Mesenchymal stem cell (in vitro differentiated cells and primary cell): Measurements from ENCODE around the gene SLCO2B1.

Source experiments
- DNase-seq: peaks from one replicate; pipeline ENCODE4 v3.0.0-alpha.2; 2013
- H2AFZ ChIP-seq: one replicate; pipeline ENCODE4 v1.6.1; 2013; ENCODE audit warnings: low read depth, mild to moderate bottlenecking, control low read depth, inconsistent platforms, low read length, moderate library complexity
- H2AK5ac ChIP-seq: 2 replicates; pipeline ENCODE4 v1.6.1; 2013; ENCODE audit warnings: low read length, moderate library complexity, mild to moderate bottlenecking, inconsistent platforms; ENCODE audit not compliant: severe bottlenecking
- H2BK120ac ChIP-seq: one replicate; pipeline ENCODE4 v1.6.1; 2013; ENCODE audit warnings: low read depth, mild to moderate bottlenecking, inconsistent platforms, low read length, moderate library complexity
- H2BK12ac ChIP-seq, 2 experiments: one replicate each; pipeline ENCODE4 v1.6.1; 2013; ENCODE audit warnings: inconsistent platforms in 2 of 2, low read length in 2 of 2, mild to moderate bottlenecking in 2 of 2, moderate library complexity in 2 of 2, control low read depth in 1 of 2
- H2BK15ac ChIP-seq: one replicate; pipeline ENCODE4 v1.6.1; 2013; ENCODE audit warnings: mild to moderate bottlenecking, low read depth, inconsistent platforms; ENCODE audit not compliant: poor library complexity, severe bottlenecking
- H2BK5ac ChIP-seq: 2 replicates; pipeline ENCODE4 v1.6.1; 2013; ENCODE audit warnings: low read depth, mild to moderate bottlenecking, low read length, control low read depth, inconsistent platforms; ENCODE audit not compliant: poor library complexity, severe bottlenecking
- H3K14ac ChIP-seq, 2 experiments: one replicate each; pipeline ENCODE4 v1.6.1; 2013; ENCODE audit warnings: inconsistent platforms in 2 of 2, low read length in 2 of 2, control low read depth in 1 of 2, mild to moderate bottlenecking in 1 of 2, moderate library complexity in 1 of 2
- H3K18ac ChIP-seq, 2 experiments: one replicate each; pipeline ENCODE4 v1.6.1; 2013; ENCODE audit warnings: inconsistent platforms in 2 of 2, low read length in 2 of 2, control low read depth in 1 of 2, low read depth in 1 of 2, mild to moderate bottlenecking in 1 of 2
- H3K23ac ChIP-seq, 2 experiments: one replicate each; pipeline ENCODE4 v1.6.1; 2013; ENCODE audit warnings: inconsistent platforms in 2 of 2, low read length in 2 of 2, mild to moderate bottlenecking in 2 of 2, moderate library complexity in 2 of 2, control low read depth in 1 of 2
- H3K27ac ChIP-seq: 2 replicates; pipeline ENCODE4 v1.5.1; 2013; ENCODE audit warnings: mild to moderate bottlenecking, moderate library complexity, low read length, control low read depth, inconsistent platforms; ENCODE audit not compliant: poor library complexity, severe bottlenecking
- H3K27me3 ChIP-seq, 2 experiments: 2 replicates each; pipeline versions ENCODE4 v1.6.1 to v1.7.0; 2013; ENCODE audit warnings: low read length in 2 of 2, mild to moderate bottlenecking in 2 of 2, moderate library complexity in 2 of 2, control low read depth in 1 of 2, inconsistent platforms in 1 of 2; ENCODE audit not compliant: control insufficient read depth in 1 of 2, insufficient read depth in 1 of 2
- H3K36me3 ChIP-seq, 2 experiments: 2 replicates each; pipeline versions ENCODE4 v1.6.1 to v1.7.0; 2013; ENCODE audit warnings: low read length in 2 of 2, control low read depth in 1 of 2, inconsistent platforms in 1 of 2, low read depth in 1 of 2, mild to moderate bottlenecking in 1 of 2; ENCODE audit not compliant: insufficient read depth in 2 of 2, control insufficient read depth in 1 of 2
- H3K4ac ChIP-seq, 2 experiments: one replicate each; pipeline ENCODE4 v1.6.1; 2013; ENCODE audit warnings: inconsistent platforms in 2 of 2, low read length in 2 of 2, mild to moderate bottlenecking in 2 of 2, moderate library complexity in 2 of 2, control low read depth in 1 of 2, low read depth in 1 of 2
- H3K4me1 ChIP-seq: 2 replicates; pipeline ENCODE4 v1.6.1; 2013; ENCODE audit warnings: low read depth, low read length, control low read depth; ENCODE audit not compliant: control insufficient read depth, insufficient read depth
- H3K4me2 ChIP-seq: 2 replicates; pipeline ENCODE4 v1.6.1; 2013; ENCODE audit warnings: low read length, mild to moderate bottlenecking, inconsistent platforms; ENCODE audit not compliant: poor library complexity, severe bottlenecking
- H3K4me3 ChIP-seq, 2 experiments: 2 replicates each; pipeline versions ENCODE4 v1.5.1 to v1.7.0; 2013; ENCODE audit warnings: low read length in 2 of 2, mild to moderate bottlenecking in 2 of 2, control low read depth in 1 of 2, low read depth in 1 of 2; ENCODE audit not compliant: insufficient read depth in 1 of 2
- H3K79me1 ChIP-seq: replicated peaks from 2 replicates; pipeline ENCODE4 v1.6.1; 2013; ENCODE audit warnings: mild to moderate bottlenecking, control low read depth, low read length, inconsistent platforms; ENCODE audit not compliant: poor library complexity, severe bottlenecking
- H3K9ac ChIP-seq: 2 replicates; pipeline ENCODE4 v1.7.0; 2013; ENCODE audit warnings: mild to moderate bottlenecking, low read length, moderate library complexity
- H3K9me3 ChIP-seq: 2 replicates; pipeline ENCODE4 v1.7.0; 2013; ENCODE audit warnings: mild to moderate bottlenecking, low read length; ENCODE audit not compliant: control insufficient read depth
- H4K8ac ChIP-seq: one replicate; pipeline ENCODE4 v1.6.1; 2013; ENCODE audit warnings: inconsistent platforms, mild to moderate bottlenecking, low read length, moderate library complexity
- H4K91ac ChIP-seq: one replicate; pipeline ENCODE4 v1.6.1; 2013; ENCODE audit warnings: mild to moderate bottlenecking, low read length, inconsistent platforms
- WGBS: methylation state at CpG from one replicate; pipeline ENCODE4 v1.1.7; 2013; ENCODE audit warnings: mixed read lengths; 5-methylcytosine and 5-hydroxymethylcytosine counted together

The SLCO2B1 gene

GRCh38 chr11:75151346-75152047 is 590 bp downstream of the SLCO2B1 start:
- Histone ChIP-seq H2BK5ac (no peak overlapping the region), H4K91ac (no peak overlapping the region), H3K9me3 (no peaks in the 10 kb centered on the region), H2AFZ (no peak overlapping the region), H3K27ac (no peak overlapping the region), H3K4me1 (peaks cover 10% of the 10 kb centered on the region), H4K8ac (no peak overlapping the region), H2BK15ac (peak overlapping the region; percentile 54), H2AK5ac (no peak overlapping the region), H3K14ac (no peak overlapping the region), H3K4me2 (no peak overlapping the region), H3K79me1 (peaks cover 4% of the 10 kb centered on the region), H3K4me3 (no peak overlapping the region), H3K36me3 (peaks cover 0 to 7% of the 10 kb centered on the region in 2 experiments), H3K27me3 (peaks cover 0 to 63% of the 10 kb centered on the region in 2 experiments), H2BK120ac (no peak overlapping the region), H3K9ac (no peak overlapping the region), H3K23ac (no peak overlapping the region), H2BK12ac (no peak overlapping the region), H3K18ac (no peak overlapping the region), H3K4ac (no peak overlapping the region)
- DNase-seq, result no peak
- WGBS, result 88% methylated on average over 11 of the region's 13 CpGs

DNA sequence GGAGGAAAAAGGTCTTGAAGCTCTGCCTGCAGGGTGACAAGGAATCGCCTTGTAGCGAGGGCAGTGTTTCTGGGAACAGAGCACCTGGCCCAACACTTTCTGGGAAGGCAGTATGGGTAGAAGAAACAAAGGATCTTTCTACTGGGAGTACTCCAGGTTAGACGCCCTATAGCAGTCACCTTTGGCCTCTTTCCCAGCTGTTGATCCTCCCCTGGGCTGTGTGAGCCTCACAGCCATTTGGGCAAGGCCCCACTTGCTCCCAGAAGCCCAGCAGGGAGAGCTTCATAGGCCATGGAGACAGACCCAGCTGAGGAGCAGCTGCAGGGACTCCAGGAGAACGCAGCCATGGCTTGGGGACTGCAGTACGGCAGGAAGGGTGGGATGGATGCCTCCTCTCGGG is 1.2 kb downstream of the SLCO2B1 start:
- Histone ChIP-seq H2BK15ac (no peak overlapping the region), H4K8ac (no peak overlapping the region), H4K91ac (no peak overlapping the region), H2BK12ac (no peak overlapping the region), H3K27ac (no peak overlapping the region), H3K9ac (no peak overlapping the region), H3K23ac (no peak overlapping the region), H3K4me2 (no peak overlapping the region), H3K18ac (no peak overlapping the region), H3K14ac (peak overlapping the region in 1 of 2 experiments; percentile 41), H2AK5ac (no peak overlapping the region), H3K4me3 (peak overlapping the region in 1 of 2 experiments; percentile 10), H3K36me3 (peaks cover 0 to 7% of the 10 kb centered on the region in 2 experiments), H3K4me1 (peaks cover 10% of the 10 kb centered on the region), H3K27me3 (peaks cover 0 to 60% of the 10 kb centered on the region in 2 experiments), H3K79me1 (peaks cover 4% of the 10 kb centered on the region), H3K4ac (no peak overlapping the region), H2BK5ac (no peak overlapping the region), H3K9me3 (no peaks in the 10 kb centered on the region), H2BK120ac (no peak overlapping the region), H2AFZ (no peak overlapping the region)
- WGBS, result 84% methylated on average over 6 of the region's 6 CpGs
- DNase-seq, result no peak

GRCh38 chr11:75152651-75153427 is 1.9 kb downstream of the SLCO2B1 start:
- peaks cover 0 to 7% of the 10 kb centered on the region in 2 experiments for H3K36me3 ChIP-seq
- H3K27me3 ChIP-seq, result peaks cover 0 to 56% of the 10 kb centered on the region in 2 experiments
- no peak overlapping the region for H3K14ac ChIP-seq
- H2AK5ac ChIP-seq, result no peak overlapping the region
- H3K4me1 ChIP-seq, result peaks cover 10% of the 10 kb centered on the region
- DNase-seq, result no peak
- H2BK12ac ChIP-seq, result no peak overlapping the region
- 87% methylated on average over 5 of the region's 5 CpGs for WGBS
- H2BK5ac ChIP-seq, result no peak overlapping the region
- no peak overlapping the region for H3K4me3 ChIP-seq
- H3K4me2 ChIP-seq, result no peak overlapping the region
- no peak overlapping the region for H4K91ac ChIP-seq
- H2BK15ac ChIP-seq, result no peak overlapping the region
- H2BK120ac ChIP-seq, result no peak overlapping the region
- H3K9me3 ChIP-seq, result no peaks in the 10 kb centered on the region
- no peak overlapping the region for H3K9ac ChIP-seq
- peaks cover 4% of the 10 kb centered on the region for H3K79me1 ChIP-seq
- H3K18ac ChIP-seq, result no peak overlapping the region
- no peak overlapping the region for H3K23ac ChIP-seq
- H2AFZ ChIP-seq, result no peak overlapping the region
- H3K4ac ChIP-seq, result no peak overlapping the region
- no peak overlapping the region for H3K27ac ChIP-seq
- no peak overlapping the region for H4K8ac ChIP-seq
